HEK293T (cell line): Measurements from ENCODE around the gene OR5K2.

Source experiments
- CTCF ChIA-PET: fragments of 350-600 bp; formaldehyde crosslinking; extraction: SDS; loops from one replicate; lab custom pipeline; 2021; ENCODE audit warnings: antibody characterized with exemption, inconsistent platforms; lab: Yijun Ruan, JAX
- POLR2A ChIA-PET: fragments of 350-600 bp; formaldehyde crosslinking; extraction: SDS; loops from one replicate; lab custom pipeline; 2020; ENCODE audit warnings: antibody characterized with exemption, inconsistent platforms; lab: Yijun Ruan, JAX
- DNase-seq: peaks from one replicate; pipeline ENCODE4 v3.0.0; 2012; ENCODE audit warnings: mixed read lengths; ENCODE audit errors: extremely low spot score
- ARNT ChIP-seq: fragments of 450-650 bp; IDR thresholded peaks from 2 replicates; pipeline ENCODE4 v1.6.1; 2017; ENCODE audit warnings: mild to moderate bottlenecking
- BHLHE40 ChIP-seq: fragments of 450-650 bp; IDR thresholded peaks from 2 replicates; pipeline ENCODE4 v1.6.1; 2016; ENCODE audit warnings: mild to moderate bottlenecking, moderate library complexity, borderline replicate concordance
- CTBP1 ChIP-seq: fragments of 450-650 bp; IDR thresholded peaks from 2 replicates; pipeline ENCODE4 v1.6.1; 2016; ENCODE audit warnings: borderline replicate concordance
- ELF4 ChIP-seq: fragments of 450-650 bp; IDR thresholded peaks from 2 replicates; pipeline ENCODE4 v1.6.1; 2017; ENCODE audit warnings: antibody characterized with exemption
- FOXA1 ChIP-seq: fragments of 450-650 bp; IDR thresholded peaks from 2 replicates; pipeline ENCODE4 v1.6.1; 2016; ENCODE audit warnings: mild to moderate bottlenecking
- FOXK2 ChIP-seq: fragments of 450-650 bp; IDR thresholded peaks from 2 replicates; pipeline ENCODE4 v1.6.1; 2016; ENCODE audit warnings: mild to moderate bottlenecking
- FOXM1 ChIP-seq: fragments of 450-650 bp; IDR thresholded peaks from 2 replicates; pipeline ENCODE4 v1.6.1; 2017; ENCODE audit warnings: mild to moderate bottlenecking, borderline replicate concordance
- HDGF ChIP-seq: fragments of 450-650 bp; IDR thresholded peaks from 2 replicates; pipeline ENCODE4 v1.6.1; 2017; ENCODE audit warnings: antibody characterized with exemption, borderline replicate concordance
- L3MBTL2 ChIP-seq: fragments of 450-650 bp; conservative IDR thresholded peaks from 2 replicates; pipeline ENCODE4 v1.6.1; 2016; ENCODE audit warnings: mild to moderate bottlenecking
- LEF1 ChIP-seq: fragments of 450-650 bp; IDR thresholded peaks from 2 replicates; pipeline ENCODE4 v1.6.1; 2017; ENCODE audit warnings: mild to moderate bottlenecking, borderline replicate concordance
- NFRKB ChIP-seq: fragments of 450-650 bp; IDR thresholded peaks from 2 replicates; pipeline ENCODE4 v1.6.1; 2016; ENCODE audit warnings: mild to moderate bottlenecking, moderate library complexity
- PKNOX1 ChIP-seq: fragments of 450-650 bp; IDR thresholded peaks from 2 replicates; pipeline ENCODE4 v1.6.1; 2016
- SP1 ChIP-seq: fragments of 450-650 bp; IDR thresholded peaks from 2 replicates; pipeline ENCODE4 v1.6.1; 2017
- SUZ12 ChIP-seq: fragments of 450-650 bp; IDR thresholded peaks from 2 replicates; pipeline ENCODE4 v1.6.1; 2016; ENCODE audit warnings: mild to moderate bottlenecking
- TARDBP ChIP-seq: fragments of 450-650 bp; IDR thresholded peaks from 2 replicates; pipeline ENCODE4 v1.6.1; 2016
- ZNF384 ChIP-seq: fragments of 450-650 bp; IDR thresholded peaks from 2 replicates; pipeline ENCODE4 v1.6.1; 2016

The OR5K2 gene

DNA sequence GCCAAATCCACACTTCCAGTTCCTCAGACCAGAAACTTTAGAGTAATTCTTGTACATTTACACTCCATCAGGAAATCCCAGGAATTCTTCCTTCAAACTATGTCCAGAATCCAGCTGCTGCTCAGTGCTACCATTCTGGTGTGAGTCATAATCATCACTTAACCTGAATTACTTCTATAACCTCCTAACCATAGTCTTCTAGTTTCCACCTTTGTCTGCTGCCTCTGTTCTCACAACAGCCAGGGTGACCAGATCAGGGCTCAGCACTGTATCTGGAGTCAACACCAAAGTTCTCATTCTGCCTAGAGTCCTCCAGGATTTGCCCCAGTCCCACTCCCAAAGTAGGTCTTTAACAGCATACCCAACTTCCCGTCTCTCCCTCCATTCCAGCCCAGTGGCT is 21.9 kb downstream of the OR5K2 start:
- ChIA-PET CTCF (no interaction called here), POLR2A (no interaction called here)

DNA sequence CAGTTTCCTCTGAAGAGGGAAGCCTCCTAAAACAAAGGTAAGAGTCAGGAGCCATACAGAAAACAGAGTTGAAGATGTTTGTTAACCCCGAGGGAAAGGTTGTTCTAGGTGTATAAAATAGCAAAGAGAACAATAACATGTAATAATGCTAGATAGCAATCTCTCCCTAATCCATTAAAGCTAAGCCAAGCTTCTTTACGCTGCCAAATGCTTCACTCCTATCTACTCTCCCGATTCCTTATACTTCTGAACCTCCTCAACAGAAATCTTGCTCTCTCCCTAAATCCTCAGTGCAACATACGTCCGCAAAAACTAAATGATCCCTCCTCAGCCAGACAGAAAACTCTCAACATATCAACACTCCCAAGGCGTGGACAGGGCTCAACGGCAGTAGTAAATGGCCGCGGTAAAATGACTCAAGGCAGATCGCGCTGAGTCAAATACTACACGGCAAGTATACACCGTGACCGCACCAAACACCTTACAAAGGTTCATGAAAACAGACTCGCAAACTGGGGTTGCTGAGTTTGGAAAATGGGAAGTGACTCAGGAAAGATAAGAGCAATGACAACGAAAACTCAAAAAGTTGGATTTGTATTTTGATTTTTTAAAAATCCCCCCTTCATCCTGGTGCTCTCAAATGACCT is 24.5 kb downstream of the OR5K2 start:
- ChIA-PET CTCF (no interaction called here), POLR2A (interaction anchor here (1.0 to 1.2 kb wide), 3 partner anchors 11 to 22 kb away, joined by 3 read pairs; no protein-coding TSS in a partner anchor)
- DNase-seq = peak; percentile 44
- TF ChIP-seq FOXM1 (no peak), FOXA1 (no peak), SP1 (no peak), NFRKB (no peak), ZNF384 (no peak), FOXK2 (no peak), SUZ12 (no peak), LEF1 (no peak), CTBP1 (no peak), ELF4 (no peak), TARDBP (no peak), ARNT (no peak)

More for the DNA sequence above, 21.9 kb downstream of the OR5K2 start:
- DNase-seq = no peak
- TF ChIP-seq TARDBP (no peak), FOXM1 (no peak), L3MBTL2 (no peak), NFRKB (no peak), SUZ12 (no peak)

- ChIA-PET CTCF (no interaction called here), POLR2A (interaction anchor here (0.8 to 1.2 kb wide), 6 partner anchors 10 to 70 kb away, joined by 3 to 7 read pairs (median 4); partner anchors contain the start of gene CPOX)
- TF ChIP-seq SP1 (no peak), FOXM1 (no peak), L3MBTL2 (no peak), HDGF (no peak), SUZ12 (0 out of 2 replicates have a peak, but pooled peaks have one; percentile 59), CTBP1 (no peak), PKNOX1 (peak; percentile 53), TARDBP (no peak), FOXK2 (no peak), NFRKB (no peak), ELF4 (peak; percentile 35; the same call in 1 of the 2 replicates), FOXA1 (no peak), ZNF384 (no peak), BHLHE40 (no peak), LEF1 (no peak), ARNT (no peak)
- peak; percentile 93 for DNase-seq
These were observed 25.2 kb downstream of the OR5K2 start, which contains the start of gene CLDND1 for GRCh38 chr3:98522544-98523281. Gene CLDND1 (minus strand): TSS chr3:98522902. CDS start chr3:98521424, 1,478 bp downstream.

GRCh38 chr3:98525494-98525893 is 28.0 kb downstream of the OR5K2 start:
- ChIA-PET CTCF (no interaction called here), POLR2A (no interaction called here)
- no peak for DNase-seq
- TF ChIP-seq TARDBP (no peak), ARNT (no peak), SP1 (no peak), FOXA1 (no peak), CTBP1 (no peak), NFRKB (no peak), LEF1 (no peak)

DNA sequence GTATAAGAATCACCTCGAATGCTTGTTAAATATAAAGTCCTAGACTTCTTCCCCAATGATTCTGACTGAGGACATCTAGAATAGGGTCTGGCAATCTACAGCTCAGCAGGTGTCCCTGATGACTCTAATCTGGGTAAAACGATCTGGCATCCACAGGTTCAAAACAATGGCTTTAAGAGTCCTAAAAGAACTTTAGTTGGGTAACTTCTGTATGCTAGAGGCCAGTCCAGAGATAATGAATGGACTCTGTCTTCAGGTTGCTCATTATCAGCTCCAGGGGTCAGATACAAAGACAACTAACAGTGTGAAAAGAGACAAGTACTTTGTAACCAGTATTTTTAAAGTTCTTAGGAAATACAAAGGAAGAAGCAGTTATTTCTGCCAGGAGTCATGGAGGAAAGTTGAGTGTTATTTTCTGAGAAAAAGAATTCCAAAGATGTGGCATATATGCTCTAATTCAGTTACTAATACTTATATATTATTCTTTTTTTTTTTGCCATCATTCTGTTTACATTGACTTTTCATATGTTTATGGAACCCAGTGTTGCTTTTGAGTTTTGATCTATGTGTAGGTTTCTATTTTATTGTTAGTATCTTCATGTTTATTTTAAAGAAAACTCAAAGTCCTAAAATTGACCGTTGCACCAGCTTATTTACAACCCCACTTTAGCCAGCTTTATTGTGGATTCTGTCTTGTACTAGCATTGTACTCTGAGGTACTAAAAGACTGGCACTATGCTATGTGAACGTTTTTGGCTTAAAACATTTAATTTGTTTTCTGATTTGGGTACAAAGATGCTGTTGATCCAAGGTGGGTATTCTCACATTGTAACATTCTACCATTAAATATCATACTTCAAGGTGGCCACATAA is 31.2 kb downstream of the OR5K2 start:
- no peak for DNase-seq
- ChIA-PET POLR2A (no interaction called here), CTCF (interaction anchor here (0.6 kb wide), 1 partner anchor 894 kb away, joined by 3 read pairs; no protein-coding TSS in a partner anchor)
- TF ChIP-seq ZNF384 (no peak), FOXK2 (no peak), NFRKB (no peak), SUZ12 (no peak), SP1 (no peak), BHLHE40 (no peak), HDGF (no peak), PKNOX1 (no peak), ELF4 (no peak), LEF1 (no peak), FOXM1 (no peak), CTBP1 (no peak), ARNT (no peak), L3MBTL2 (no peak), TARDBP (no peak), FOXA1 (no peak)

DNA sequence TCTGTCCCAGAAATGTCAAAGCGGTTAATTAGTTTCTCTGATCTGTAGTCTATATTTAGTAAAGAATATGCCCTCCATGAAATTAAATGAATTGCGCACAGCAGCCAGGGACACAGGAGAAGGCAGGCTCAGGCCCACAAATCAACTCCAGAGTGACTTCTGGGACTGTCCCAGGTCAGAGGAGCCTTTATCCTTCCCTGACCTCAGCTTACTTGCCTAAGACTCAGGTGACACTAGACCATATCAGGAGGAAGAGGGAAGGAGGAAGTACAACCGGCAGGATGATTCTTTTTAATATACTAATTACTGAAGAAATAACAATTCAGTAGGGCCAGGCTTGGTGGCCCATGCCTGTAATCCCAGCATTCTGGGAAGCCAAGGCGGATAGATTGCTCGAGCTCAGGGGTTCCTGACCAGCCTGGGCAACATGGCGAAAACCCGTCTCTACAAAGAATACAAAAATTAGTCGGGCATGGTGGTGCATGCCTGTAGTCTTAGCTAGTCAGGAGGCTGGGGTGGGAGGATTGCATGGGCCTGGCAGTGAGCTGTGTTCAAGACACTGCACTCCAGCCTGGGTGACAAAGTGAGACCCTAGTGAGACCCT is 32.5 kb downstream of the OR5K2 start:
- CTCF ChIA-PET = no interaction called here
- TF ChIP-seq NFRKB = no peak
- no peak for TF ChIP-seq HDGF
- TF ChIP-seq FOXA1 = no peak
- no peak for TF ChIP-seq ELF4
- TF ChIP-seq L3MBTL2 = no peak
- TF ChIP-seq SUZ12 = no peak
- no peak for TF ChIP-seq ZNF384
- no peak for TF ChIP-seq FOXK2
- no peak for TF ChIP-seq LEF1
- no peak for DNase-seq
- POLR2A ChIA-PET = no interaction called here
